Measurements from ENCODE around the gene DOCK10.

The DOCK10 gene

GRCh38 chr2:224835405-224835804, 206.9 kb downstream of the DOCK10 start:
- no peak for TF ChIP-seq CTCF (IDR thresholded peaks at IDR 0.05; ENCODE audit: control insufficient read depth, extremely low read depth, insufficient read depth)
- H3K4me3 ChIP-seq (ENCODE audit: low read depth, low read length), result no peak overlapping the region
- no peak for DNase-seq (ENCODE audit: low read depth)

- H3K4me3 ChIP-seq (ENCODE audit: low read depth, low read length), result no peak overlapping the region
- TF ChIP-seq CTCF (IDR thresholded peaks at IDR 0.05; ENCODE audit: control insufficient read depth, extremely low read depth, insufficient read depth), result no peak
- no peak for DNase-seq (ENCODE audit: low read depth)
Measured at GRCh38 chr2:224833986-224834385, 208.3 kb downstream of the DOCK10 start.

- no peak for DNase-seq (ENCODE audit: low read depth)
- no peak for TF ChIP-seq CTCF (IDR thresholded peaks at IDR 0.05; ENCODE audit: control insufficient read depth, extremely low read depth, insufficient read depth)
- no peak overlapping the region for H3K4me3 ChIP-seq (ENCODE audit: low read depth, low read length)
Measured at GRCh38 chr2:224832207-224832606, 210.1 kb downstream of the DOCK10 start.

GRCh38 chr2:224831530-224831929, 210.7 kb downstream of the DOCK10 start:
- TF ChIP-seq CTCF (IDR thresholded peaks at IDR 0.05; ENCODE audit: control insufficient read depth, extremely low read depth, insufficient read depth), result no peak
- no peak for DNase-seq (ENCODE audit: low read depth)
- H3K4me3 ChIP-seq (ENCODE audit: low read depth, low read length), result no peak overlapping the region

- H3K4me3 ChIP-seq (ENCODE audit: low read depth, low read length), result no peak overlapping the region
- DNase-seq (ENCODE audit: low read depth), result no peak
- TF ChIP-seq CTCF (IDR thresholded peaks at IDR 0.05; ENCODE audit: control insufficient read depth, extremely low read depth, insufficient read depth), result no peak
Measured at GRCh38 chr2:224820283-224820991, 221.8 kb downstream of the DOCK10 start.

- no peak for TF ChIP-seq CTCF (IDR thresholded peaks at IDR 0.05; ENCODE audit: control insufficient read depth, extremely low read depth, insufficient read depth)
- no peak for DNase-seq (ENCODE audit: low read depth)
- H3K4me3 ChIP-seq (ENCODE audit: low read depth, low read length), result no peak overlapping the region
Measured at GRCh38 chr2:224819075-224819474, 223.2 kb downstream of the DOCK10 start.

- no peak for DNase-seq (ENCODE audit: low read depth)
- TF ChIP-seq CTCF (IDR thresholded peaks at IDR 0.05; ENCODE audit: control insufficient read depth, extremely low read depth, insufficient read depth), result no peak
- H3K4me3 ChIP-seq (ENCODE audit: low read depth, low read length), result no peak overlapping the region
Measured at GRCh38 chr2:224817676-224818075, 224.6 kb downstream of the DOCK10 start.
